Measurements from ENCODE around the gene NLN.
"Not testable (repeated sequence)": the region's sequence is repeated elsewhere in the genome, so short reads cannot be mapped to it uniquely, and the experiment has no call there.

The NLN gene

GRCh38 chr5:65832603-65833228, 110.7 kb downstream of the NLN start:
- no peak for TF ChIP-seq CTCF (IDR thresholded peaks at IDR 0.05; ENCODE audit: extremely low read depth, missing control alignments)
- no peak for DNase-seq (ENCODE audit: low spot score)

GRCh38 chr5:65833780-65834179, 111.8 kb downstream of the NLN start:
- DNase-seq (ENCODE audit: low spot score) = no peak
- TF ChIP-seq CTCF (IDR thresholded peaks at IDR 0.05; ENCODE audit: extremely low read depth, missing control alignments) = no peak

- DNase-seq (ENCODE audit: low spot score) = no peak
- TF ChIP-seq CTCF (IDR thresholded peaks at IDR 0.05; ENCODE audit: extremely low read depth, missing control alignments) = no peak
These were observed 112.3 kb downstream of the NLN start for GRCh38 chr5:65834306-65834705.

GRCh38 chr5:65835191-65835590, 113.2 kb downstream of the NLN start:
- no peak for TF ChIP-seq CTCF (IDR thresholded peaks at IDR 0.05; ENCODE audit: extremely low read depth, missing control alignments)
- no peak for DNase-seq (ENCODE audit: low spot score)

- no peak for DNase-seq (ENCODE audit: low spot score)
These were observed 115.1 kb downstream of the NLN start for GRCh38 chr5:65837139-65837538.

GRCh38 chr5:65839170-65839569, 117.2 kb downstream of the NLN start:
- not testable (repeated sequence) for DNase-seq (ENCODE audit: low spot score)

More at GRCh38 chr5:65837139-65837538, 115.1 kb downstream of the NLN start:
- TF ChIP-seq CTCF (IDR thresholded peaks at IDR 0.05; ENCODE audit: extremely low read depth, missing control alignments) = no peak

- no peak for TF ChIP-seq CTCF (IDR thresholded peaks at IDR 0.05; ENCODE audit: extremely low read depth, missing control alignments)
- DNase-seq (ENCODE audit: low spot score) = no peak
These were observed 118.1 kb downstream of the NLN start for GRCh38 chr5:65840071-65840470.

GRCh38 chr5:65844763-65845162, 122.8 kb downstream of the NLN start:
- DNase-seq (ENCODE audit: low spot score) = not testable (repeated sequence)

All from GM20000 (cell line).